ENCODE data around the gene ZNF236.

DNA sequence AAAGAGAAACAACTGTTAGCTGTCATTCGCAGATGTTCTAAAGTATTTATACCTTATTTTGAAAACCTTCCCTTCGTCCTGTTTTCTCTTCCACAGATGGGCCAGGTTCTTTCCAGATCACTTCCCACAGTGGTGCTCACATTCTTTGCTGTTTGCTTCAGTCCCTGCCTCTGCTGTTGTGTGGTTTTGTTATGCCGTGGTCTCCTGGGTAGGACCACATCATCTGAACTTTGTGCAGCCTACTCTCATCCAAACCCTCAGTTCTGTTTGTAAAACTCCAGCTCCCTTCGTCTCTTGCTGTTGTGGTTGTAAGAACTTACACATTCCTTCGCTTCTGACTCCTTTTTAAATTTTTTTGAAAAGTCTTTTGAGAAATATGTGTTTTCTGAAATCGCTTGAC lies 38.1 kb downstream of the ZNF236 start:
- TF ChIP-seq, protein P1, sequence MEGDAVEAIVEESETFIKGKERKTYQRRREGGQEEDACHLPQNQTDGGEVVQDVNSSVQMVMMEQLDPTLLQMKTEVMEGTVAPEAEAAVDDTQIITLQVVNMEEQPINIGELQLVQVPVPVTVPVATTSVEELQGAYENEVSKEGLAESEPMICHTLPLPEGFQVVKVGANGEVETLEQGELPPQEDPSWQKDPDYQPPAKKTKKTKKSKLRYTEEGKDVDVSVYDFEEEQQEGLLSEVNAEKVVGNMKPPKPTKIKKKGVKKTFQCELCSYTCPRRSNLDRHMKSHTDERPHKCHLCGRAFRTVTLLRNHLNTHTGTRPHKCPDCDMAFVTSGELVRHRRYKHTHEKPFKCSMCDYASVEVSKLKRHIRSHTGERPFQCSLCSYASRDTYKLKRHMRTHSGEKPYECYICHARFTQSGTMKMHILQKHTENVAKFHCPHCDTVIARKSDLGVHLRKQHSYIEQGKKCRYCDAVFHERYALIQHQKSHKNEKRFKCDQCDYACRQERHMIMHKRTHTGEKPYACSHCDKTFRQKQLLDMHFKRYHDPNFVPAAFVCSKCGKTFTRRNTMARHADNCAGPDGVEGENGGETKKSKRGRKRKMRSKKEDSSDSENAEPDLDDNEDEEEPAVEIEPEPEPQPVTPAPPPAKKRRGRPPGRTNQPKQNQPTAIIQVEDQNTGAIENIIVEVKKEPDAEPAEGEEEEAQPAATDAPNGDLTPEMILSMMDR (conservative IDR thresholded peaks at IDR 0.05; ENCODE audit: low read depth, low read length): no peak
- TF ChIP-seq EZH2 (IDR thresholded peaks at IDR 0.05; ENCODE audit: borderline replicate concordance, low read depth, low read length, poor library complexity, severe bottlenecking): no peak

Measured in A673 (cell line).